ENCODE data around the gene EYA4. TPM values are rescaled to one million over a fixed set of nuclear protein-coding genes. Genes with fewer than 3 reads are reported as not detected.

The EYA4 gene
- total and polyA plus RNA-seq, 2 of the 4 experiments (the other 2 are of a cell fraction): 5.7 to 11.1 TPM

DNA sequence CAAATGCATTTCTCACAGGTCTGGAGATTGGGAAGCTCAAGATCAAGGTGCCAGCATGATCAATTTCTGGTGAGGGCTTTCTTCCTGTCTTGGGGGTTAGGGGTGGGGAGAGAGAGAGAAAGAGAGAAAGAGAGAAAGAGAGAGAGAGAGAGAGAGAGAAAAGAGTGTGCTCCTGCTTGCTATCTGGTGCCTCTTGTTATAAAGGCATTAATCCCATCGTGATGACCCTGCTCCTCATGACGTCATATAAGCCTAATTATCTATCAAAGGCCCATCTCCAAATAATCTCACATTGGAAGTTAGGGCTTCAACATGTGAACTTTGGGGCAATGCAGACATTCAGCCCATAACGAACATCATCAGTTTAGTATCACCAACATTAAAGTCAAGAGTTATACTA lies 114.8 kb downstream of the EYA4 start:
- POLR2A ChIA-PET (ENCODE audit: unreplicated experiment): no interaction called here
- DNase-seq: no peak

More for the DNA sequence above, 114.8 kb downstream of the EYA4 start:
- Histone ChIP-seq H3K4me3 (ENCODE audit: insufficient read depth, low read depth, low read length) (no peak overlapping the region), H2BK120ac (ENCODE audit: low read depth, low read length) (no peak overlapping the region), H2BK5ac (ENCODE audit: low read depth, low read length, poor library complexity, severe bottlenecking) (no peak overlapping the region), H3K56ac (ENCODE audit: extremely low read depth, insufficient read depth, low read length) (no peak overlapping the region), H3K27ac (ENCODE audit: insufficient read depth, low read length) (no peak overlapping the region), H3K18ac (ENCODE audit: low read depth, low read length) (no peak overlapping the region), H3K36me3 (ENCODE audit: control insufficient read depth, insufficient read depth, low read length) (no peaks in the 10 kb centered on the region), H2AFZ (replicated peaks; ENCODE audit: low read length, poor library complexity) (no peak overlapping the region), H3K14ac (replicated peaks; ENCODE audit: low read depth, low read length) (no peak overlapping the region), H3K4ac (ENCODE audit: low read depth, low read length) (no peak overlapping the region), H3K9ac (ENCODE audit: low read depth, low read length) (no peak overlapping the region), H2BK15ac (ENCODE audit: low read depth, low read length) (no peak overlapping the region), H2AK5ac (ENCODE audit: low read depth, low read length) (no peak overlapping the region), H3K9me3 (ENCODE audit: control insufficient read depth, insufficient read depth, low read length) (no peaks in the 10 kb centered on the region), H2AK9ac (replicated peaks; ENCODE audit: low read depth, low read length, poor library complexity) (no peak overlapping the region), H4K5ac (ENCODE audit: low read depth, low read length) (no peak overlapping the region), H3K79me1 (ENCODE audit: low read depth in 1 of 2, low read length in 2 of 2) (peaks cover 0 to 3% of the 10 kb centered on the region in 2 experiments; a peak in 1 of 4 replicates), H3K9me1 (ENCODE audit: insufficient read depth, low read length) (no peaks in the 10 kb centered on the region), H4K8ac (ENCODE audit: low read depth in 2 of 2, low read length in 2 of 2) (no peak overlapping the region), H4K91ac (ENCODE audit: insufficient read depth, low read depth, low read length) (no peak overlapping the region), H3K4me1 (ENCODE audit: control insufficient read depth, insufficient read depth, low read length) (peaks cover 4% of the 10 kb centered on the region), H2BK20ac (ENCODE audit: low read depth, low read length) (no peak overlapping the region), H3K23ac (ENCODE audit: low read depth, low read length) (no peak overlapping the region), H3K27me3 (ENCODE audit: control insufficient read depth, insufficient read depth, low read length) (no peaks in the 10 kb centered on the region), H4K20me1 (ENCODE audit: insufficient read depth, low read length) (no peaks in the 10 kb centered on the region; the same call in 1 of the 2 replicates), H3K4me2 (ENCODE audit: low read depth, low read length) (no peak overlapping the region)
- in situ Hi-C loops (cut with MboI; ENCODE audit: low sequenced_read_pairs) (no loop called here), intact Hi-C loops (cut with micrococcal nuclease) (no loop called here), dilution Hi-C loops (cut with HindIII; ENCODE audit: low sequenced_read_pairs, unreplicated experiment) (no loop called here)
- no peak for ATAC-seq (ENCODE audit: low read depth)
- CTCF ChIA-PET: no interaction called here
- no TSS peak for BruUV-seq (replicated peaks)
- no CpG with 5 or more reads among the region's 3 CpGs for WGBS, 2 experiments (ENCODE audit: extremely low coverage in 2 of 2, insufficient read length in 1 of 2)
- TF ChIP-seq FOS (IDR thresholded peaks at IDR 0.05; ENCODE audit: low read depth, low read length) (no peak), RFX5 (IDR thresholded peaks at IDR 0.05; ENCODE audit: low read depth, low read length) (no peak), POLR2A (IDR thresholded peaks at IDR 0.05; ENCODE audit: low read depth, low read length) (no peak), MAZ (IDR thresholded peaks at IDR 0.05; ENCODE audit: borderline replicate concordance, low read depth, low read length) (no peak), RAD21 (IDR thresholded peaks at IDR 0.05; ENCODE audit: low read length) (no peak), RCOR1 (IDR thresholded peaks at IDR 0.05; ENCODE audit: insufficient replicate concordance, low read length) (no peak)

All from IMR-90 (cell line).